DMS153 (cell line): ENCODE data around the gene RTTN.

Source experiments
- DNase-seq: peaks from one replicate; lab custom pipeline; 2025; lab: John Stamatoyannopoulos, UW

The RTTN gene

DNA sequence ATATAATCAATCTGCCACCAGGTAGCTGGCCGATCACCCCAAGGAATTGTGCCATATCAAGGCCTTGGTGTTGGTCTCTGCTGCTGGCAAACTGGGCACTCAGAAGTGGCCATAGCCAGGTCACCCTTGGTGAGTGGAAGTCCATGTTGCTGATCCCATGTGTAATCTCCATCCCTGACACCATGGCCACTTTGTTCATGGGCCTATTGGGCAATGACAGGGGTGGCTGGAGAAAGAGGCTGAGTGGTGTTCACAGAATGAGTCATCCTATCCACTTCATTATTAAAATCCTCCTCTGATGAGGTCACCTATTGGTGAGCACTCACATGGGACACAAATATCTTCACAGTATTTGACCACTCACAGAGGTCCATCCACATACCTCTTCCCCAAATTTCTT is 231.1 kb downstream of the RTTN start:
- DNase-seq, result no peak

DNA sequence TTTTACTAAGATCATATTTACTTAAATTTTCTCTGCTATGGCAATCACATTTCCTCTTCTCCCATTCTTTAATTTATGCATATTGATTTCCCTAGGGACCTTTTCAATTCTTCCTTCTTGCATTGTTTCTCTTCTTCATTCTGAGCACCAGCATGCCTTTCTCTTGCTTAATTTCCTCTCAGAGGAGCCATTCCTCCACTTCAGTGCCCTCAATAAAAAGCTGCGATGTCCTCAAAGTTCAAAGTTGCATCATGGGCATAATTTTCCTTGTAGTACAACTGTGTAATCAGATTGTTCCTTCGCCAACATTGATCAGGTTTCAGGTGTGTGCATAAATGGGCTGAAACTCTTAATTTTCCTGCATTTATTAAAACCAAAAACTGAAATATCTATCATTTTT is 236.0 kb downstream of the RTTN start:
- DNase-seq, result no peak

DNA sequence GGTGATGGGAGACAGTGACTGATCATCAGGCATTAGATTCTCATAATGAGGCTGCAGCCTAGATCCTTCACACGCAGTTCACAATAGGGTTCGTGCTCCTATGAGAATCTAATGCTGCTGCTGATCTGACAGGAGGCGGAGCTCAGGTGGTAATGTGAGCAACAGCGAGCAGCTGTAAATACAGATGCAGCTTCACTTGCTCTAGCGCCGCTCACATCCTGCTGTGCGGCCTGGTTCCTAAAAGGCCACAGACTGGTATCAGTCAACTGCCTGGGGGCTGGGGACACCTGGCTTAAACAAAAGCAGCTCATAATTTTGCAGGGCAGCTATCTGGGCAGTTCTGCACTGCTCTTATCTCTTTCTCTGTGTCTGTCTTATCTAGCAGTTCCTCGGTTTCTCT is 237.4 kb downstream of the RTTN start:
- no peak for DNase-seq

DNA sequence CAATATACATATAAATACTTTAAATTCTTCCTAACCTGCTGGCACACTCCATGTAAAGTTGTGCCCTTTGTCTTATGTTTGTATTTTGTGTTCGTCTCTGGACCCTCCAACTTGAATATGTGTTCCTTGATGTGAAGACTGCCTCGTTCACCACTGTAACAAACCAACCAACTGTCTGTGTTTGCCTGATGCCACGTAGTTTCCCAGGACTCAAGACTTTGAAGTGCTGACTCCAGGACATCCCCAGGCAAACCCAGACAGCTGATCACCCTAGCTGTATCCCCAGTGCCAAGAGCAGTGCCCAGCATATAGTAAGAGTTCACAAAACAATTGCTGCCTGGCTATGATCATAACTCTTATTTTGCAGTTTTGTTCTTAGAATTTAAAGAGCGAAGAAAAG is 242.3 kb downstream of the RTTN start:
- no peak for DNase-seq

DNA sequence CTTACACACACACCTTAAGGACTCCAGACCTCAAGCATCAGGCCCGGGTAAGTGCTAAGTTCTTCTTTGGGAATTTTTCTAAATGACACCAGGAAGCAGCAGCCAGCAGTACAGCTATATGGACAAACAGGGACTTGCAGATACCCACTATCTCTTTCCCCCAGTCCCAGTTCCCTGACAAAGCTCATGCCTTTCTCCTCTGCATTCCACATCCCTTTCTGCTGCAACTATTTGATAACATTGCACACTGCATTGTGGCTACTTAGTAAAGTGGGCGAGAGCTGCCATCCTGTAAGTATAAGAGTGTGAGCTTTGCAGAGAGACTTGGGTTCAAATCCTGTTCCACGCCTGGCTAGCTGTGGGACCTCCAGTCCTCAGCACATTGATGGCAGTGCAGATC is 243.8 kb downstream of the RTTN start:
- DNase-seq, result no peak

DNA sequence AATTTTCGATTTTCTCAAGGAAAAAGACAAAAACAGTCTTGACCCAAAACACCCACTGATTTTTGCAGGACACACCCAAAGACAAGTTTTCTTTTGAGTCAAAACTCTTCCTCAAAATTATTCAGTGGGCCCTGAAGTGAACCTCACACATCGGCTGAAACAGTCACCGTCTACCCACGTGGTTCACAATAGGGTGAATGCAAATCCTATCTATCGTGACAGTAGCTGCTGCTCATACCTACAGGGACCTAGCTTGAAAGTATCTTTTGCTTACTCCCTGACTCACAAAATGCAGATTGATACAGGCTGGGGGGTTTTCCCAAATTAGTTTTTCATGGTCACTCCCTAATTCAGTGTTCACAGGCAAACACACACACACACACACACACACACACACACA is 247.1 kb downstream of the RTTN start:
- no peak for DNase-seq

DNA sequence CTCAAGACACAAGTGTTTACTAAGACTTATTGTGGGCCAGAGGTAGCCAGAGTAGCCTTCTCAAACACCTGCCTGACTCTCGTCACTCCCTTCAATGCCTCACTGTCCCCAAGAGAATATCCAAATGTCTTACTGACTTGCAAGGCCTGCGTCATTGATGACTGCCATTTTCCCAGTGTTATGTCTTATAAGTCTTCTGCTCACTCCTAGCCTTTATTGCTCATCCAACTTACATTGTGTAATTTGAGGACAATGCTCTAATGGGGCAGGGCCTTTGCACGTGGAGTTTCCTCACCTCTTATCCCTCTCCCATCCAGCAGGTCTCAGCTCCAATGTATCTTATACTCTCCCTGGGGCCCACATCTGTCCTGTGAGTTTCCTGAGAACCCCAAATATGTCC is 247.7 kb downstream of the RTTN start:
- DNase-seq, result no peak

DNA sequence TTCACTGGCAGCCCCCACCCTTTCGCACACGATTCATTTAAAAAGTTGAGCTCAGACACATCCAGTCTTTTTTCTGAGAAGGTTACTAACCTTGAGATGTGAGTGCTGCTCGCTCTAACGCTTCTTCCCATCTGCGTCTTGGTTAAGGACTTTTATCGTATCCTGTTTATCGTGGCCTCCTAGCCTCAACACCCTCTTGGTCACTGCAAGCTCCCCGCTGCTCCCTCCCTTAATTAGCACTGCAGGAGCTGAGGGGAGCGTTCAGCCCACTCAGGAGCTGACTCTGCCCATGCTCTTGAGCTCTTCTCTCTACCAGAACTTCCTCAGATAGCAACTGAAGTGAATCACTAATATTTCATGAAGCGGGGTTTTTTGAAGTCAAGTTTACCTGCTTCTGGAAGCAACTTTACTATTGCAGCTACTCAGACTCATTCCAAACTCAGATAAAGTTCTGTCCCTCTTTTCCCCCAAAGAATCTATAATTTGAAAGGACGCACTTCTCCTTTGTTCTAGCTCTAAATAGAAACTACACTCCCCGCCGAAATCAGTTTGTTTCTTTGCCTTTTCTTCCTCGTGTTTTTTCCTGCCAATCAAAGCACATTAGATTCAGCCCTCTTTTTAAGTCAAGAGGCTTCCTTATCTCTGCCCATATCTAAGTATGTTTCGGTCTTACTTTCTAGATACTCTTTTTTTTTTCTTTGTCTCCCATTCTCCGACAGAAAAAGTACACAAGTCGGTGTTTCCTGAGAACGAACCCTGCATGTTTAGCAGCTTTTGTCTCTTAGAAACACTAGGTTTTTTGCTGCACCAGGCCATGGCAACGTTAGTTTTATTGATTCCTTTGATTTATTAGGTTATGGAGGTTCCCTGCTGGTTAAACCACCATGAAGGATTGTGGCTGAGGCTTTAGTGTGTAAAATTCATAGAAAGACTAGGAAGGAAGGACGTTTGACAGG is 248.5 kb downstream of the RTTN start:
- DNase-seq, result no peak

DNA sequence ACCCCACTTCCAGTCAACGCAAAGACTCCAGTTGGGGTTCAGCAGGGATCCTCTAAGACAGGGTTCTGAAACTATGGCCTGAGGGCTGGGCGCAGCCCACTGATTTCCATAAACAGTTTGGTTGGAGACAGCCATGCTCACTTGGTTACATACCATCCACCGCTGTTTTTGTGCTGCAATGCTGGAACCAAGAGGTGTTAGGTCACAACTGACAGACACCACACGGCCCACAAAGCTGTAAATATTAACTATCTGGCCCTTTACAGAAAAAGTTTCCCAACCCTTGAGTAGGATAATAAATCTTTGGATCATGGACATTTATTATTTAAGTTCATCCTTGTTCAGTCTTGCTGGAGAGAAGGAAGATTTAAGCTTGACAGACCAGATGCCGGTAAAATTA is 249.4 kb downstream of the RTTN start:
- no peak for DNase-seq

DNA sequence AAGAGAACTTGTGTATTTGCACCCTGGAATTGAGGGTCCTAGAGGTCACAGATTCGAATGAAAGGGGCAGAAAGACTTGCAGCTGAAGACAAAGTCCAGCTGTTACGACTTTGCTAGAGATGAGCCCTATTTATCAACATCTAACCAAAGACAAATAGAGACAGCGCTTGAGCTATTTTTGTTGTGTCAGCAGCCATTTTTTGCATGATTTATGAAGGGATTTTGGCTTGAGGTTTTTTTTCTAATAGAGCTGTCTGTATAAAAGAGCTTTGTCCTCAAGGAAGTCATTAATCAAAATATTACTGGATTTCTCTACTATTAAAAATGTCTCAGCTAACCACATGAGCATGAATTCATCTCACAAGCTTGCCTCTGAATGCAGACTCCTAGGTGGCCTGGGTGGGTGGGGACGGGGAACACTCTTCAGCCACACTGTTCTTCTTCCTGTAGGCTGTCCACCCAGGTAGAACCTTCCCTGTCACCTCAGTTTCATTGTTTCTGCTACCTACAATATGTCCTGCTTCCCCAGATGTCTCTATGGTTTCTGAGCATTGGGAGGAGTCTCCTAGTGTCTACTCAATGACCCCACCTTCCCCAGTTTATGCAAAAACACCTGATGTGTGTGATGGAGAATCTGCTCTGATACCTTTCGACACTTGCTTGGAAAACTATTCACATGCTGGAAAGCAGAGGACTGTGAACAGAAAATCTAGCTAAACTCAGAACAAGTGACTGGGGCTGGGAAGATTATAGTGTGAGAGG is 250.6 kb downstream of the RTTN start:
- DNase-seq, result no peak

DNA sequence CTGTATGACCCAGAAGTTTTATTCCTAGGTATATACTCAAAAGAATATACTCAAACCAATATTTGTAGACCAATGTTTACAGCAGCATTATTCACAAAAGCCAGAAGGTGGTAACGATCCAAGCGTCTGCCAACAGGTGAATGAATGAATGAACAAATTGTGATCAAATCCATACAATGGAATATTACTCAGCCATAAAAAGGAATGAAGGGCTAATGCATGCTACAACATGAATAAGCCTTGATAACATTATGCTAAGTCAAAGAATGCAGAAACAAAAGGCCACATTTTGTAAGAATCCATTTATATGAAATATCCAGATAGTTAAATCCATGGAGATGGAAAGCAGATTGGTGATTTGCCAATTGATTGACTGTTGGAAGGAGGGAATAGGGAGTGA is 252.3 kb downstream of the RTTN start:
- no peak for DNase-seq
